Brain microvascular endothelial cell (primary cell): ENCODE data around the gene CRHR2.
"Not testable (repeated sequence)": the region's sequence is repeated elsewhere in the genome, so short reads cannot be mapped to it uniquely, and the experiment has no call there.

Experiments
- DNase-seq: peaks from one replicate; pipeline ENCODE4 v3.0.0-alpha.2; 2020
- H3K27ac ChIP-seq: fragments of 250-450 bp; sonication (Bioruptor Pico); 2 replicates; pipeline ENCODE4 v1.5.1; 2020; ENCODE audit warnings: mild to moderate bottlenecking, moderate library complexity
- H3K27me3 ChIP-seq: fragments of 250-450 bp; sonication (Bioruptor Pico); replicated peaks from 2 replicates; pipeline ENCODE4 v1.5.1; 2020; ENCODE audit warnings: mild to moderate bottlenecking
- H3K36me3 ChIP-seq: fragments of 250-450 bp; sonication (Bioruptor Pico); replicated peaks from 2 replicates; pipeline ENCODE4 v1.5.1; 2020; ENCODE audit warnings: mild to moderate bottlenecking
- H3K4me3 ChIP-seq: 2 replicates; pipeline ENCODE4 v1.5.1; 2011; ENCODE audit warnings: low read depth, mild to moderate bottlenecking, control low read depth, low read length, moderate library complexity
- in situ Hi-C: cut with HindIII; loops from 2 replicates; pipeline ENCODE4 v1.10.0; 2017; ENCODE audit warnings: low sequenced_read_pairs, low pct_ligation_motif_present
- TF ChIP-seq, protein P1 (sequence below): IDR thresholded peaks from 2 replicates; pipeline ENCODE4 v1.5.1; 2011; ENCODE audit warnings: low read depth, mild to moderate bottlenecking, moderate library complexity, low read length, control low read depth, inconsistent platforms; ENCODE audit errors: missing control alignments

The CRHR2 gene

GRCh38 chr7:30722187-30722586 lies 39.9 kb upstream of the CRHR2 start:
- in situ Hi-C loops: no loop called here
- peaks cover 9% of the 10 kb centered on the region for H3K27me3 ChIP-seq
- TF ChIP-seq, protein P1, sequence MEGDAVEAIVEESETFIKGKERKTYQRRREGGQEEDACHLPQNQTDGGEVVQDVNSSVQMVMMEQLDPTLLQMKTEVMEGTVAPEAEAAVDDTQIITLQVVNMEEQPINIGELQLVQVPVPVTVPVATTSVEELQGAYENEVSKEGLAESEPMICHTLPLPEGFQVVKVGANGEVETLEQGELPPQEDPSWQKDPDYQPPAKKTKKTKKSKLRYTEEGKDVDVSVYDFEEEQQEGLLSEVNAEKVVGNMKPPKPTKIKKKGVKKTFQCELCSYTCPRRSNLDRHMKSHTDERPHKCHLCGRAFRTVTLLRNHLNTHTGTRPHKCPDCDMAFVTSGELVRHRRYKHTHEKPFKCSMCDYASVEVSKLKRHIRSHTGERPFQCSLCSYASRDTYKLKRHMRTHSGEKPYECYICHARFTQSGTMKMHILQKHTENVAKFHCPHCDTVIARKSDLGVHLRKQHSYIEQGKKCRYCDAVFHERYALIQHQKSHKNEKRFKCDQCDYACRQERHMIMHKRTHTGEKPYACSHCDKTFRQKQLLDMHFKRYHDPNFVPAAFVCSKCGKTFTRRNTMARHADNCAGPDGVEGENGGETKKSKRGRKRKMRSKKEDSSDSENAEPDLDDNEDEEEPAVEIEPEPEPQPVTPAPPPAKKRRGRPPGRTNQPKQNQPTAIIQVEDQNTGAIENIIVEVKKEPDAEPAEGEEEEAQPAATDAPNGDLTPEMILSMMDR: no peak
- no peak overlapping the region for H3K4me3 ChIP-seq
- no peak for DNase-seq
- H3K27ac ChIP-seq: no peak overlapping the region
- H3K36me3 ChIP-seq: no peaks in the 10 kb centered on the region

DNA sequence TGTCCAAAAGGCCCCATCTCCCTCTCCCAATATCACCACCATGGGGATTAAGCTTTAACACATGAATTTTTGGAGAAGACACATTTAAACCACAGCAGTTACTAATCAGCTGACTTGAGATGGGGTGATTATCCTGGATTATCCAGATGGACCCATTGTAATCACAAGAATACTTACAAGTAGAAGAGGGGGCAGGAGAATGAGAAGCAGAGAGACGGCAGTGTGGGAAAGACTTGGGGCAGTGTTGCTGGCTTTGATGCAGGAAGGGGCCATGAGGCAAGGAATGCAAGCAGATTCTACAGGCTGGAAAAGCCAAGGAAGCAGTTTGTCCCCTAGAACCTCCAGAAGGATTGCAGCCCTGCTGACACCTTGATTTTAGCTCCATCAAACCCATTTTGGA lies 39.0 kb upstream of the CRHR2 start:
- in situ Hi-C loops: no loop called here
- H3K27ac ChIP-seq: no peak overlapping the region
- no peak for DNase-seq
- TF ChIP-seq, protein P1: no peak
- H3K4me3 ChIP-seq: no peak overlapping the region
- H3K27me3 ChIP-seq: peaks cover 9% of the 10 kb centered on the region
- no peaks in the 10 kb centered on the region for H3K36me3 ChIP-seq

- in situ Hi-C loops, DNase-seq, H3K27me3 ChIP-seq: not testable (repeated sequence)
Observed at GRCh38 chr7:30719434-30719833, 37.2 kb upstream of the CRHR2 start.

GRCh38 chr7:30717181-30717580 lies 34.9 kb upstream of the CRHR2 start:
- TF ChIP-seq, protein P1: no peak
- in situ Hi-C loops: no loop called here
- no peaks in the 10 kb centered on the region for H3K27me3 ChIP-seq
- no peak overlapping the region for H3K4me3 ChIP-seq
- DNase-seq: no peak
- H3K27ac ChIP-seq: no peak overlapping the region
- H3K36me3 ChIP-seq: no peaks in the 10 kb centered on the region

More at GRCh38 chr7:30719434-30719833, 37.2 kb upstream of the CRHR2 start:
- H3K4me3 ChIP-seq, H3K27ac ChIP-seq, H3K36me3 ChIP-seq: not testable (repeated sequence)

DNA sequence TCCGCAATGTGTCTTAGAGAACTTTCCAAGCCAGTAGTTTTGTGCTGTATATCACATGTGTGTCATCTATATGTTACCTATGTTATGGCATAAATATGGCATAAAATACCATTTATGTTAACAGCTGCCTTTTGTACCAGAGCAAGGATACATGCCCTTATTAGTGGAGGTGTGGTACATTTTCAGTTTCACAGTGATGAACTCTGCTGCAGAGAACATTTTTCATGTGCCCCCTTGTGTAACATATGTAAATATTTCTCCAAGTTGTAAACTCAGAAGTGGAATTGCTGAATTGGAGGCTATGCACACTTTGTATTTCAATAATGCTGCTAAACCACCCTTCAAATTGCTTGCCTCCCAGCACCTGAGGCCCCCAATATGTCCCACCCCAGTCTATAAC lies 31.9 kb upstream of the CRHR2 start:
- Histone ChIP-seq H3K4me3 (no peak overlapping the region), H3K27me3 (no peaks in the 10 kb centered on the region), H3K36me3 (no peaks in the 10 kb centered on the region), H3K27ac (no peak overlapping the region)
- DNase-seq: no peak
- in situ Hi-C loops: no loop called here
- TF ChIP-seq, protein P1: no peak

- no peak for DNase-seq
Observed at GRCh38 chr7:30713392-30713791, 31.1 kb upstream of the CRHR2 start.

More at GRCh38 chr7:30713392-30713791, 31.1 kb upstream of the CRHR2 start:
- in situ Hi-C loops: no loop called here
- Histone ChIP-seq H3K27ac (no peak overlapping the region), H3K4me3 (no peak overlapping the region), H3K36me3 (no peaks in the 10 kb centered on the region), H3K27me3 (peaks cover under 1% of the 10 kb centered on the region)
- TF ChIP-seq, protein P1: no peak
